ENCODE measurements around the gene FAM234B.
"Not testable (repeated sequence)": the region's sequence is repeated elsewhere in the genome, so short reads cannot be mapped to it uniquely, and the experiment has no call there.

FAM234B gene

GRCh38 chr12:13023811-13024530 is 20.2 kb upstream of the FAM234B start:
- DNase-seq: no peak

- no peak for DNase-seq
Observed at GRCh38 chr12:13024531-13024916, 19.7 kb upstream of the FAM234B start.

GRCh38 chr12:13026286-13026685 is 17.9 kb upstream of the FAM234B start:
- DNase-seq: no peak

GRCh38 chr12:13027032-13027431 is 17.1 kb upstream of the FAM234B start:
- DNase-seq: no peak

- no peak for DNase-seq
Observed at GRCh38 chr12:13027508-13027907, 16.7 kb upstream of the FAM234B start.

- no peak for DNase-seq
Observed at GRCh38 chr12:13028825-13029570, 15.2 kb upstream of the FAM234B start.

- DNase-seq: no peak
Observed at GRCh38 chr12:13030541-13031291, 13.5 kb upstream of the FAM234B start.

GRCh38 chr12:13032164-13032563 is 12.0 kb upstream of the FAM234B start:
- DNase-seq: no peak

- DNase-seq: no peak
Observed at GRCh38 chr12:13033476-13033875, 10.7 kb upstream of the FAM234B start.

- DNase-seq: not testable (repeated sequence)
Observed at GRCh38 chr12:13035335-13035734, 8.8 kb upstream of the FAM234B start.

- no peak for DNase-seq
Observed at GRCh38 chr12:13036881-13037280, 7.3 kb upstream of the FAM234B start.

- DNase-seq: no peak
Observed at GRCh38 chr12:13038491-13039161, 5.6 kb upstream of the FAM234B start.

- no peak for DNase-seq
Observed at GRCh38 chr12:13039328-13039956, 4.7 kb upstream of the FAM234B start.

- no peak for DNase-seq
Observed at GRCh38 chr12:13041224-13041623, 3.0 kb upstream of the FAM234B start.

- DNase-seq: no peak
Observed at GRCh38 chr12:13042666-13043230, 1.4 kb upstream of the FAM234B start.

- no peak for DNase-seq
Observed at GRCh38 chr12:13044906-13045299, 722 bp downstream of the FAM234B start.

- DNase-seq: no peak
Observed at GRCh38 chr12:13045816-13046215, 1.6 kb downstream of the FAM234B start.

GRCh38 chr12:13046964-13047363 is 2.8 kb downstream of the FAM234B start:
- DNase-seq: no peak

GRCh38 chr12:13049816-13050215 is 5.6 kb downstream of the FAM234B start:
- DNase-seq: no peak

GRCh38 chr12:13052421-13052820 is 8.2 kb downstream of the FAM234B start:
- no peak for DNase-seq

- DNase-seq: not testable (repeated sequence)
Observed at GRCh38 chr12:13053617-13054016, 9.4 kb downstream of the FAM234B start.

GRCh38 chr12:13060581-13060980 is 16.4 kb downstream of the FAM234B start:
- DNase-seq: no peak

All from NCI-H187 (cell line).